Trophoblast cell (in vitro differentiated cells and primary cell): Measurements from ENCODE around the gene CDK10.

Experiments
- DNase-seq, 2 donors: peaks; one replicate each; pipeline ENCODE4 v3.0.0-alpha.2; 2016
- H2AFZ ChIP-seq: 2 replicates; pipeline ENCODE4 v1.6.1; 2013; ENCODE audit warnings: low read length, moderate library complexity, mild to moderate bottlenecking; ENCODE audit not compliant: insufficient read depth, poor library complexity
- H2AK5ac ChIP-seq: 2 replicates; pipeline ENCODE4 v1.6.1; 2013; ENCODE audit warnings: mild to moderate bottlenecking, low read length
- H2BK120ac ChIP-seq: 2 replicates; pipeline ENCODE4 v1.6.1; 2013; ENCODE audit warnings: low read length, mild to moderate bottlenecking, moderate library complexity; ENCODE audit not compliant: insufficient read depth, poor library complexity
- H2BK12ac ChIP-seq: 2 replicates; pipeline ENCODE4 v1.6.1; 2013; ENCODE audit warnings: mild to moderate bottlenecking, low read length, moderate library complexity
- H2BK5ac ChIP-seq: 2 replicates; pipeline ENCODE4 v1.6.1; 2013; ENCODE audit warnings: low read length, low read depth, moderate library complexity, mild to moderate bottlenecking; ENCODE audit not compliant: poor library complexity
- H3K14ac ChIP-seq: 2 replicates; pipeline ENCODE4 v1.6.1; 2013; ENCODE audit warnings: mild to moderate bottlenecking, low read length
- H3K18ac ChIP-seq: 2 replicates; pipeline ENCODE4 v1.6.1; 2013; ENCODE audit warnings: mild to moderate bottlenecking, low read length
- H3K23ac ChIP-seq: 2 replicates; pipeline ENCODE4 v1.6.1; 2013; ENCODE audit warnings: low read length
- H3K27ac ChIP-seq: 2 replicates; pipeline ENCODE4 v1.5.1; 2013; ENCODE audit warnings: low read depth, mild to moderate bottlenecking, inconsistent platforms, low read length, moderate library complexity
- H3K27me3 ChIP-seq: 2 replicates; pipeline ENCODE4 v1.6.1; 2013; ENCODE audit warnings: inconsistent platforms, mild to moderate bottlenecking, low read length, moderate library complexity; ENCODE audit not compliant: insufficient read depth
- H3K36me3 ChIP-seq, 2 experiments: 1 replicate in 1 of 2; 2 replicates in 1 of 2; pipeline ENCODE4 v1.6.1; 2013; ENCODE audit warnings: low read length in 2 of 2, mild to moderate bottlenecking in 2 of 2, moderate library complexity in 1 of 2; ENCODE audit not compliant: insufficient read depth in 2 of 2, control insufficient read depth in 1 of 2
- H3K4ac ChIP-seq: 2 replicates; pipeline ENCODE4 v1.6.1; 2013; ENCODE audit warnings: low read depth, mild to moderate bottlenecking, low read length, moderate library complexity
- H3K4me1 ChIP-seq, 2 experiments: 1 replicate in 1 of 2; 2 replicates in 1 of 2; pipeline ENCODE4 v1.6.1; 2013; ENCODE audit warnings: low read length in 2 of 2, mild to moderate bottlenecking in 2 of 2, moderate library complexity in 1 of 2; ENCODE audit not compliant: insufficient read depth in 2 of 2, control insufficient read depth in 1 of 2
- H3K4me2 ChIP-seq: 2 replicates; pipeline ENCODE4 v1.6.1; 2013; ENCODE audit warnings: inconsistent platforms, mild to moderate bottlenecking, low read length, moderate library complexity
- H3K4me3 ChIP-seq: 2 replicates; pipeline ENCODE4 v1.5.1; 2013; ENCODE audit warnings: mild to moderate bottlenecking, low read depth, low read length, inconsistent platforms
- H3K79me1 ChIP-seq: one replicate; pipeline ENCODE4 v1.6.1; 2013; ENCODE audit warnings: low read length
- H3K79me2 ChIP-seq: 2 replicates; pipeline ENCODE4 v1.6.1; 2013; ENCODE audit warnings: low read length, mild to moderate bottlenecking; ENCODE audit not compliant: control insufficient read depth, insufficient read depth, poor library complexity
- H3K9ac ChIP-seq: 2 replicates; pipeline ENCODE4 v1.6.1; 2013; ENCODE audit warnings: mild to moderate bottlenecking, low read length
- H3K9me3 ChIP-seq: 2 replicates; pipeline ENCODE4 v1.6.1; 2013; ENCODE audit warnings: low read depth, mild to moderate bottlenecking, control low read depth, inconsistent platforms, low read length; ENCODE audit not compliant: insufficient read depth
- H4K12ac ChIP-seq: 2 replicates; pipeline ENCODE4 v1.6.1; 2013; ENCODE audit warnings: low read depth, mild to moderate bottlenecking, low read length, moderate library complexity
- H4K8ac ChIP-seq: 2 replicates; pipeline ENCODE4 v1.6.1; 2013; ENCODE audit warnings: low read depth, mild to moderate bottlenecking, low read length, moderate library complexity
- H4K91ac ChIP-seq: one replicate; pipeline ENCODE4 v1.6.1; 2013; ENCODE audit warnings: low read depth, mild to moderate bottlenecking, low read length, moderate library complexity
- WGBS: extraction: QIAGEN DNeasy Blood & Tissue Kit; methylation state at CpG from one replicate; pipeline ENCODE4 v1.1.7; 2013; ENCODE audit warnings: missing lambda C conversion rate; ENCODE audit not compliant: insufficient read length, insufficient coverage; ENCODE audit errors: extremely low coverage; 5-methylcytosine and 5-hydroxymethylcytosine counted together

The CDK10 gene

GRCh38 chr16:89729863-89730593 is 43.5 kb downstream of the CDK10 start:
- no peak overlapping the region for H2AFZ ChIP-seq
- H3K9me3 ChIP-seq, result peaks cover 4% of the 10 kb centered on the region
- H3K9ac ChIP-seq, result no peak overlapping the region
- no peak overlapping the region for H3K18ac ChIP-seq
- no peak overlapping the region for H3K4ac ChIP-seq
- H3K4me2 ChIP-seq, result no peak overlapping the region
- no peak overlapping the region for H4K91ac ChIP-seq
- H2AK5ac ChIP-seq, result no peak overlapping the region
- H3K27me3 ChIP-seq, result no peaks in the 10 kb centered on the region
- no peaks in the 10 kb centered on the region for H3K79me1 ChIP-seq
- no peak overlapping the region for H3K14ac ChIP-seq
- no peak overlapping the region for H3K4me3 ChIP-seq
- no peak overlapping the region for H2BK120ac ChIP-seq
- H3K36me3 ChIP-seq, result peaks cover 59 to 63% of the 10 kb centered on the region in 2 experiments
- no peak overlapping the region for H2BK12ac ChIP-seq
- no peak for DNase-seq
- no peak overlapping the region for H4K8ac ChIP-seq
- H4K12ac ChIP-seq, result no peak overlapping the region
- no CpG with 5 or more reads among the region's 14 CpGs for WGBS
- no peak overlapping the region for H3K23ac ChIP-seq
- no peaks in the 10 kb centered on the region for H3K4me1 ChIP-seq
- H3K27ac ChIP-seq, result no peak overlapping the region
- no peaks in the 10 kb centered on the region for H3K79me2 ChIP-seq
- no peak overlapping the region for H2BK5ac ChIP-seq

GRCh38 chr16:89730610-89731234 is 44.2 kb downstream of the CDK10 start:
- Histone ChIP-seq H4K91ac (no peak overlapping the region), H2AK5ac (no peak overlapping the region), H3K79me2 (no peaks in the 10 kb centered on the region), H3K4me1 (no peaks in the 10 kb centered on the region), H3K18ac (no peak overlapping the region), H3K36me3 (peaks cover 64 to 65% of the 10 kb centered on the region in 2 experiments), H3K9me3 (peaks cover 4% of the 10 kb centered on the region), H3K79me1 (no peaks in the 10 kb centered on the region), H3K14ac (no peak overlapping the region), H3K9ac (no peak overlapping the region), H3K23ac (no peak overlapping the region), H4K8ac (no peak overlapping the region), H2BK5ac (no peak overlapping the region), H3K27me3 (no peaks in the 10 kb centered on the region), H2BK12ac (no peak overlapping the region), H2BK120ac (no peak overlapping the region), H4K12ac (no peak overlapping the region), H3K4me3 (no peak overlapping the region), H3K4me2 (no peak overlapping the region), H3K4ac (no peak overlapping the region), H3K27ac (no peak overlapping the region), H2AFZ (no peak overlapping the region)
- no peak for DNase-seq
- WGBS, result no CpG with 5 or more reads among the region's 22 CpGs

GRCh38 chr16:89732142-89732917 is 45.8 kb downstream of the CDK10 start:
- H3K4me1 ChIP-seq, result no peaks in the 10 kb centered on the region
- no peak overlapping the region for H2AK5ac ChIP-seq
- H3K14ac ChIP-seq, result no peak overlapping the region
- no peak overlapping the region for H3K9ac ChIP-seq
- H3K4me2 ChIP-seq, result no peak overlapping the region
- no peaks in the 10 kb centered on the region for H3K79me2 ChIP-seq
- H3K4me3 ChIP-seq, result no peak overlapping the region
- no peak overlapping the region for H4K8ac ChIP-seq
- no peak overlapping the region for H3K18ac ChIP-seq
- H3K36me3 ChIP-seq, result peaks cover 74 to 76% of the 10 kb centered on the region in 2 experiments
- H2BK12ac ChIP-seq, result no peak overlapping the region
- H4K12ac ChIP-seq, result no peak overlapping the region
- H3K4ac ChIP-seq, result no peak overlapping the region
- H3K79me1 ChIP-seq, result no peaks in the 10 kb centered on the region
- no peak overlapping the region for H2BK120ac ChIP-seq
- DNase-seq, result no peak
- H2AFZ ChIP-seq, result no peak overlapping the region
- WGBS, result no CpG with 5 or more reads among the region's 24 CpGs
- H3K9me3 ChIP-seq, result peaks cover 4% of the 10 kb centered on the region
- H2BK5ac ChIP-seq, result no peak overlapping the region
- H3K27me3 ChIP-seq, result no peaks in the 10 kb centered on the region
- no peak overlapping the region for H4K91ac ChIP-seq
- no peak overlapping the region for H3K27ac ChIP-seq
- H3K23ac ChIP-seq, result no peak overlapping the region

GRCh38 chr16:89732918-89733242 is 46.4 kb downstream of the CDK10 start:
- no peak overlapping the region for H3K27ac ChIP-seq
- H3K36me3 ChIP-seq, result peaks cover 74 to 76% of the 10 kb centered on the region in 2 experiments
- H2AFZ ChIP-seq, result no peak overlapping the region
- no peaks in the 10 kb centered on the region for H3K4me1 ChIP-seq
- no peak overlapping the region for H3K4me3 ChIP-seq
- H2BK5ac ChIP-seq, result no peak overlapping the region
- H2BK120ac ChIP-seq, result no peak overlapping the region
- no peaks in the 10 kb centered on the region for H3K27me3 ChIP-seq
- H3K14ac ChIP-seq, result no peak overlapping the region
- WGBS, result no CpG with 5 or more reads among the region's 9 CpGs
- H3K4me2 ChIP-seq, result no peak overlapping the region
- H4K12ac ChIP-seq, result no peak overlapping the region
- H3K9ac ChIP-seq, result no peak overlapping the region
- H3K9me3 ChIP-seq, result peaks cover 2% of the 10 kb centered on the region
- H4K91ac ChIP-seq, result no peak overlapping the region
- no peak overlapping the region for H2AK5ac ChIP-seq
- DNase-seq, result no peak
- H3K23ac ChIP-seq, result no peak overlapping the region
- H3K4ac ChIP-seq, result no peak overlapping the region
- H3K18ac ChIP-seq, result no peak overlapping the region
- no peak overlapping the region for H4K8ac ChIP-seq
- no peaks in the 10 kb centered on the region for H3K79me2 ChIP-seq
- no peaks in the 10 kb centered on the region for H3K79me1 ChIP-seq
- H2BK12ac ChIP-seq, result no peak overlapping the region
